ENCODE data around the gene TACC2.

DNA sequence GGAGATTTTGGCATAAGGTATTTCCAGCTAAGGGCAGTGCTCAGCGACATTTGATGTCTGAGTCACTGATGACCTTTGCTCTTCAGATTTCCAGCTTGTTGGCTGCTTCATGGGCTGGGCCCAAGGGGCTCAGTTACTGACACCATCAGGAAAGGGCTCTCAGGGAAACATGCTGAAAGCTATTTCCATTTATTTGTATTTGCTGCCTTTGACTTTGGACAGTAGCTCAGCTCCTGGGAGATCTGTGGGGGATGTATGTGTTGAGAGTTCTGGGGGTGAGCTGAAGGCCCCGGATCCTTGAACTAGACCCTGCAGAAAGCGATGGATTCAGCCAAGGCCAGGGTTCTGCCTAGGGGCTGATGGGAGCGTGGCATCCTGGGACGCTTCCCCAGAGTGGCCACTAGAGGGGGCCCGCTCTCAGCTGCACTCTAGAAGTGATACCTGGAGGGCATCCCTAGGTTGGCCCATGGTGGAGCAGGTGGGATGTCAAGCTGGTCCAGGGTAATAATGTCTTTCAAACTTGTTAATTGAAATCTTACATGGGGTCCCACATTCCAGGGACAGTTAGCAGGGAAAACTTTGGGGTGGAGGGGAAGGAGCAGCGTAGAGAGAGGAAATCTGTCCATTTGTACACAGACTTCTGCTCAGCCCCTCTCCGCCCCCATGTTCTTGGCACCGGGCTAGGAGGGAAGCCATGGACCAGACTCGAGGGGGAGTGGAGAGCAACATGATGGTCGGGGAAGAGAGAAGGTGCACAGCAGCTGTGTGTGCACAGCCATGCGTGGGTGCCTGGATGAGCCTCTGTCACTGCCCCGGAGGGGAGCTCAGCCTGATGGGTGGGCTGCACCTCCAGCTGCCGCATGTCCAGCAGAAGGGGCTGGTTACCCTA lies 279.1 kb downstream of the TACC2 start:
- TF ChIP-seq, protein P1, sequence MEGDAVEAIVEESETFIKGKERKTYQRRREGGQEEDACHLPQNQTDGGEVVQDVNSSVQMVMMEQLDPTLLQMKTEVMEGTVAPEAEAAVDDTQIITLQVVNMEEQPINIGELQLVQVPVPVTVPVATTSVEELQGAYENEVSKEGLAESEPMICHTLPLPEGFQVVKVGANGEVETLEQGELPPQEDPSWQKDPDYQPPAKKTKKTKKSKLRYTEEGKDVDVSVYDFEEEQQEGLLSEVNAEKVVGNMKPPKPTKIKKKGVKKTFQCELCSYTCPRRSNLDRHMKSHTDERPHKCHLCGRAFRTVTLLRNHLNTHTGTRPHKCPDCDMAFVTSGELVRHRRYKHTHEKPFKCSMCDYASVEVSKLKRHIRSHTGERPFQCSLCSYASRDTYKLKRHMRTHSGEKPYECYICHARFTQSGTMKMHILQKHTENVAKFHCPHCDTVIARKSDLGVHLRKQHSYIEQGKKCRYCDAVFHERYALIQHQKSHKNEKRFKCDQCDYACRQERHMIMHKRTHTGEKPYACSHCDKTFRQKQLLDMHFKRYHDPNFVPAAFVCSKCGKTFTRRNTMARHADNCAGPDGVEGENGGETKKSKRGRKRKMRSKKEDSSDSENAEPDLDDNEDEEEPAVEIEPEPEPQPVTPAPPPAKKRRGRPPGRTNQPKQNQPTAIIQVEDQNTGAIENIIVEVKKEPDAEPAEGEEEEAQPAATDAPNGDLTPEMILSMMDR (conservative IDR thresholded peaks at IDR 0.05): peak; percentile 85
- TF ChIP-seq EZH2 (IDR thresholded peaks at IDR 0.05; ENCODE audit: low read depth): no peak
